Measurements from ENCODE around the gene WDR55.
A peak's percentile ranks its signal among the peaks of the same experiment; 100 is the strongest.
"Not testable (repeated sequence)": the region's sequence is repeated elsewhere in the genome, so short reads cannot be mapped to it uniquely, and the experiment has no call there.

The WDR55 gene

GRCh38 chr5:140664359-140665119 lies at the start of gene WDR55:
Gene WDR55 (plus strand): TSS chr5:140664904. CDS start chr5:140664913, 9 bp downstream.
- FAIRE-seq: peak; percentile 60

- FAIRE-seq: no peak
Observed at GRCh38 chr5:140622301-140622700, 42.4 kb upstream of the WDR55 start.

GRCh38 chr5:140623061-140623460 lies 41.6 kb upstream of the WDR55 start:
- FAIRE-seq: not testable (repeated sequence)

GRCh38 chr5:140624886-140625285 lies 39.8 kb upstream of the WDR55 start:
- not testable (repeated sequence) for FAIRE-seq

- FAIRE-seq: no peak
Observed at GRCh38 chr5:140627972-140628371, 36.7 kb upstream of the WDR55 start.

GRCh38 chr5:140628711-140629110 lies 36.0 kb upstream of the WDR55 start:
- FAIRE-seq: no peak

GRCh38 chr5:140630292-140631035 lies 34.2 kb upstream of the WDR55 start:
- FAIRE-seq: no peak

- no peak for FAIRE-seq
Observed at GRCh38 chr5:140631036-140631417, 33.7 kb upstream of the WDR55 start.

- FAIRE-seq: no peak
Observed at GRCh38 chr5:140631831-140632365, 32.8 kb upstream of the WDR55 start.

- FAIRE-seq: no peak
Observed at GRCh38 chr5:140632366-140633020, 32.2 kb upstream of the WDR55 start.

- no peak for FAIRE-seq
Observed at GRCh38 chr5:140633021-140633471, 31.7 kb upstream of the WDR55 start, which contains the start of gene CD14. Gene CD14 (minus strand): TSS chr5:140633175. CDS start chr5:140633071, 104 bp downstream.

- FAIRE-seq: no peak
Observed at GRCh38 chr5:140633501-140633900, 31.2 kb upstream of the WDR55 start.

- FAIRE-seq: no peak
Observed at GRCh38 chr5:140634103-140634502, 30.6 kb upstream of the WDR55 start.

GRCh38 chr5:140635291-140636257 lies 29.1 kb upstream of the WDR55 start:
- FAIRE-seq: no peak

- FAIRE-seq: no peak
Observed at GRCh38 chr5:140637371-140638100, 27.2 kb upstream of the WDR55 start.

- not testable (repeated sequence) for FAIRE-seq
Observed at GRCh38 chr5:140638898-140639147, 25.9 kb upstream of the WDR55 start.

- no peak for FAIRE-seq
Observed at GRCh38 chr5:140639148-140639981, 25.3 kb upstream of the WDR55 start, which contains the start of gene TMCO6. Gene TMCO6 (plus strand): TSS chr5:140639451. CDS start chr5:140639528, 77 bp downstream.

- FAIRE-seq: no peak
Observed at GRCh38 chr5:140641716-140642115, 23.0 kb upstream of the WDR55 start.

- FAIRE-seq: no peak
Observed at GRCh38 chr5:140642718-140643117, 22.0 kb upstream of the WDR55 start.

- FAIRE-seq: no peak
Observed at GRCh38 chr5:140647042-140647419, 17.7 kb upstream of the WDR55 start.

GRCh38 chr5:140658870-140659269 lies 5.8 kb upstream of the WDR55 start:
- FAIRE-seq: no peak
